GM23338 (cell line): ENCODE results near the gene RAPGEF4. TPM values are rescaled to one million over a fixed set of nuclear protein-coding genes. Genes with fewer than 3 reads are reported as not detected.
A peak's percentile ranks its signal among the peaks of the same experiment; 100 is the strongest.

ENCODE experiments used
- ATAC-seq: fragments of 200-7000 bp; cut with Tn5 transposase; 3 replicates; pipeline ENCODE4 v1.9.1; 2020
- DNase-seq: peaks from one replicate; pipeline ENCODE4 v3.0.0-alpha.2; 2015; ENCODE audit warnings: low spot score
- H2AFZ ChIP-seq: fragments of 200-600 bp; sonication (generic); 2 replicates; pipeline ENCODE4 v1.8.0; 2016; ENCODE audit warnings: antibody characterized with exemption, mild to moderate bottlenecking, moderate library complexity
- H3F3A ChIP-seq: fragments of 200-600 bp; sonication (generic); replicated peaks from 2 replicates; pipeline ENCODE4 v1.8.0; 2017; ENCODE audit warnings: antibody characterized with exemption, mixed run types, low read depth
- H3K27ac ChIP-seq: fragments of 200-600 bp; sonication (generic); 2 replicates; pipeline ENCODE4 v1.6.1; 2016; ENCODE audit warnings: low read depth
- H3K27me3 ChIP-seq: fragments of 200-600 bp; sonication (generic); 2 replicates; pipeline ENCODE4 v1.8.0; 2016; ENCODE audit warnings: mild to moderate bottlenecking, mixed run types, moderate library complexity; ENCODE audit not compliant: insufficient read depth
- H3K36me3 ChIP-seq: fragments of 200-600 bp; sonication (generic); 2 replicates; pipeline ENCODE4 v1.8.0; 2016; ENCODE audit warnings: mild to moderate bottlenecking; ENCODE audit not compliant: insufficient read depth
- H3K4me1 ChIP-seq: fragments of 200-600 bp; sonication (generic); 2 replicates; pipeline ENCODE4 v1.8.0; 2016; ENCODE audit warnings: mild to moderate bottlenecking, moderate library complexity; ENCODE audit not compliant: insufficient read depth
- H3K4me2 ChIP-seq: fragments of 200-600 bp; sonication (generic); 2 replicates; pipeline ENCODE4 v1.7.1; 2017; ENCODE audit warnings: mixed run types
- H3K4me3 ChIP-seq: fragments of 200-600 bp; sonication (generic); 2 replicates; pipeline ENCODE4 v1.6.1; 2016; ENCODE audit warnings: mixed run types
- H3K79me2 ChIP-seq: fragments of 200-600 bp; sonication (generic); replicated peaks from 2 replicates; pipeline ENCODE4 v1.8.0; 2017; ENCODE audit warnings: mild to moderate bottlenecking; ENCODE audit not compliant: insufficient read depth
- H3K9me2 ChIP-seq: fragments of 200-600 bp; sonication (generic); 2 replicates; pipeline ENCODE4 v1.8.0; 2017; ENCODE audit not compliant: insufficient read depth
- H4K20me1 ChIP-seq: fragments of 200-600 bp; sonication (generic); replicated peaks from 2 replicates; pipeline ENCODE4 v1.8.0; 2017; ENCODE audit warnings: mild to moderate bottlenecking; ENCODE audit not compliant: insufficient read depth
- H3K27ac Mint-ChIP-seq: 2 replicates; pipeline ENCODE4 v1.8.0; 2020; ENCODE audit warnings: inconsistent platforms, mild to moderate bottlenecking, moderate library complexity, mixed read lengths
- H3K27me3 Mint-ChIP-seq: 3 replicates; pipeline ENCODE4 v1.8.0; 2022; ENCODE audit warnings: low read depth, mild to moderate bottlenecking, moderate library complexity, mixed read lengths, inconsistent platforms; ENCODE audit not compliant: insufficient read depth, poor library complexity
- H3K36me3 Mint-ChIP-seq: 3 replicates; pipeline ENCODE4 v1.8.0; 2021; ENCODE audit warnings: low read depth, mild to moderate bottlenecking, inconsistent platforms, moderate library complexity, mixed read lengths
- H3K4me1 Mint-ChIP-seq: 3 replicates; pipeline ENCODE4 v1.8.0; 2020; ENCODE audit warnings: mild to moderate bottlenecking, inconsistent platforms, mixed read lengths
- H3K4me3 Mint-ChIP-seq: 3 replicates; pipeline ENCODE4 v1.8.0; 2021; ENCODE audit warnings: moderate library complexity, mild to moderate bottlenecking, inconsistent platforms, mixed read lengths
- H3K9me3 Mint-ChIP-seq: 3 replicates; pipeline ENCODE4 v1.8.0; 2020; ENCODE audit warnings: moderate library complexity, mild to moderate bottlenecking, inconsistent platforms, mixed read lengths
- CREB1 ChIP-seq: fragments of 250-450 bp; sonication (Bioruptor Pico); IDR thresholded peaks from 2 replicates; pipeline ENCODE4 v1.5.0; 2020; ENCODE audit warnings: low read depth, mild to moderate bottlenecking, moderate library complexity
- EZH2 ChIP-seq: fragments of 200-600 bp; sonication (generic); IDR thresholded peaks from one replicate; pipeline ENCODE4 v1.8.0; 2017; ENCODE audit warnings: antibody characterized with exemption, mild to moderate bottlenecking, low read depth; ENCODE audit not compliant: unreplicated experiment
- JUNB ChIP-seq: IDR thresholded peaks from one replicate; pipeline ENCODE4 v1.6.1; 2016; ENCODE audit warnings: antibody characterized with exemption; ENCODE audit not compliant: unreplicated experiment
- NANOG ChIP-seq: IDR thresholded peaks from 2 replicates; pipeline ENCODE4 v1.6.1; 2016; ENCODE audit warnings: antibody characterized with exemption, borderline replicate concordance
- POLR2AphosphoS5 ChIP-seq: IDR thresholded peaks from 2 replicates; pipeline ENCODE4 v1.6.1; 2016; ENCODE audit warnings: antibody characterized with exemption, low read depth
- STAT1 ChIP-seq: IDR thresholded peaks from one replicate; pipeline ENCODE4 v1.6.1; 2016; ENCODE audit warnings: antibody characterized with exemption; ENCODE audit not compliant: unreplicated experiment
- ZNF114 ChIP-seq: fragments of 250-450 bp; sonication (Bioruptor Pico); IDR thresholded peaks from 2 replicates; pipeline ENCODE4 v1.5.0; 2020; ENCODE audit warnings: mild to moderate bottlenecking, moderate library complexity
- ZNF331 ChIP-seq: fragments of 250-450 bp; sonication (Bioruptor Pico); IDR thresholded peaks from 2 replicates; pipeline ENCODE4 v1.5.0; 2020; ENCODE audit warnings: low read depth, mild to moderate bottlenecking, moderate library complexity
- polyA plus RNA-seq: library from polyadenylated mRNA; unstranded; fragments of >200 nt; fragmentation: Nextera tagmentation; extraction: Ambion mirVana; gene quantifications from 2 replicates; pipeline ENCODE4 v1.2.1, GENCODE V29; 2016
- total RNA-seq: library from RNA; depleted of rRNA; stranded (reverse); fragments of >200 nt; shearing (Covaris generic); gene quantifications from 2 replicates; pipeline ENCODE4 v1.2.3, GENCODE V29; 2014
- TF ChIP-seq, protein P1 (sequence below): IDR thresholded peaks from one replicate; pipeline ENCODE4 v1.6.1; 2018; ENCODE audit warnings: antibody characterized with exemption; ENCODE audit not compliant: unreplicated experiment
- TF ChIP-seq, protein P2 (sequence below), 2 experiments: fragments of 200-600 bp in 1 of 2; sonication (generic) in 1 of 2; conservative IDR thresholded peaks; 2 replicates each; pipeline versions ENCODE4 v1.5.1 to v1.6.1; 2016 to 2017; ENCODE audit warnings: antibody characterized with exemption in 2 of 2, low read depth in 2 of 2, mild to moderate bottlenecking in 2 of 2, moderate library complexity in 1 of 2
- TF ChIP-seq, protein P3 (sequence below): IDR thresholded peaks from 2 replicates; pipeline ENCODE4 v1.6.1; 2016; ENCODE audit warnings: antibody characterized with exemption

Gene RAPGEF4
- total and polyA plus RNA-seq, 2 experiments from 2014 or later: 1.7 to 4.7 TPM

DNA sequence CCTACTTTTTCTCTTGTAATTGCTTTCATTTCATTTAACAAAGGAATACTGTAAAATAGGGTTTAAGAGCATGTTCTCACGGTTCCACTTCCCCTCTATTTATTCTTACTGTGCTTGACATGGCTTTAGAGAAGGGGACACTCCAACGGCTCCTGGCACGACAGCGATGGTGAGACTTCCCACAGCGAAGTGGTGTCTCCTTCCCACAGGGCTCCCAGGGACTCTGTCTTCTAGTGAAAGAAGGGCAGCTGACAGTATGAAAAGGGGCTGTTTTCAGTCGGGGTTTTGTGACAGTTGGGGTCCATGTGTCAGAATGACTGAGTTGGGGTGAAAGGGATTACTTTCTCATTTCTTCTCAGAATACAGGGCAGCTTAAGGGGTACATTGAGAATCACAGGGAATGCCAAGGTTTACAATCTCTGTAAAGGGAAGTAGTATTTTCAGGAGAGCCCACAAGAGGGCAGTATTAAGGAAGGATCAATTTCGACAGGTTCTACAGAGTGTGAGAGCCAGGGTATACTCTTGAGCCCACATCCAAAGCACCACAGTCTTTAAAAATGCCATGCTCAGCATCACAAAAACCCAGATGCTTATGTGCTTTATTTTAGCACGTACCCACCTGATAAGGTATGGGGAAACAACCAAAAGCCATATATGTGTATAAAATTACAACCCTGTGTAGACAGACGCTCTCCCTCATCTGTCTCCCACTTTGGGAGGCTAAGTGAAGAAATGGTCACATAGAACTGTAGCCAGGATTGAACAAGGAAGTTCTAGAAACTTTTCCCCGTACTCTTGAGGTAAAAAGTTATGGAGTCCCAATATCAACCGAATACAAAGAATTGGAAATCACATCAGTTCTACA is 31.3 kb upstream of the RAPGEF4 start:
- Histone ChIP-seq H4K20me1 (no peaks in the 10 kb centered on the region), H3K4me3 (no peak overlapping the region), H2AFZ (no peak overlapping the region), H3K9me2 (no peaks in the 10 kb centered on the region), H3K27me3 (no peaks in the 10 kb centered on the region), H3K79me2 (no peaks in the 10 kb centered on the region), H3K36me3 (no peaks in the 10 kb centered on the region; the same call in 1 of the 2 replicates), H3K4me1 (no peaks in the 10 kb centered on the region), H3K4me2 (no peak overlapping the region), H3F3A (no peaks in the 10 kb centered on the region), H3K27ac (no peak overlapping the region)
- H3K27me3 Mint-ChIP-seq: peaks cover 2% of the 10 kb centered on the region
- H3K4me1 Mint-ChIP-seq: no peaks in the 10 kb centered on the region
- DNase-seq (peak; percentile 79), ATAC-seq (peak; percentile 98)
- peaks cover 15% of the 10 kb centered on the region for H3K9me3 Mint-ChIP-seq
- no peak overlapping the region for H3K4me3 Mint-ChIP-seq
- no peak overlapping the region for H3K27ac Mint-ChIP-seq
- H3K36me3 Mint-ChIP-seq: peaks cover 10% of the 10 kb centered on the region; the same call in 2 of the 3 replicates
- TF ChIP-seq, protein P1, sequence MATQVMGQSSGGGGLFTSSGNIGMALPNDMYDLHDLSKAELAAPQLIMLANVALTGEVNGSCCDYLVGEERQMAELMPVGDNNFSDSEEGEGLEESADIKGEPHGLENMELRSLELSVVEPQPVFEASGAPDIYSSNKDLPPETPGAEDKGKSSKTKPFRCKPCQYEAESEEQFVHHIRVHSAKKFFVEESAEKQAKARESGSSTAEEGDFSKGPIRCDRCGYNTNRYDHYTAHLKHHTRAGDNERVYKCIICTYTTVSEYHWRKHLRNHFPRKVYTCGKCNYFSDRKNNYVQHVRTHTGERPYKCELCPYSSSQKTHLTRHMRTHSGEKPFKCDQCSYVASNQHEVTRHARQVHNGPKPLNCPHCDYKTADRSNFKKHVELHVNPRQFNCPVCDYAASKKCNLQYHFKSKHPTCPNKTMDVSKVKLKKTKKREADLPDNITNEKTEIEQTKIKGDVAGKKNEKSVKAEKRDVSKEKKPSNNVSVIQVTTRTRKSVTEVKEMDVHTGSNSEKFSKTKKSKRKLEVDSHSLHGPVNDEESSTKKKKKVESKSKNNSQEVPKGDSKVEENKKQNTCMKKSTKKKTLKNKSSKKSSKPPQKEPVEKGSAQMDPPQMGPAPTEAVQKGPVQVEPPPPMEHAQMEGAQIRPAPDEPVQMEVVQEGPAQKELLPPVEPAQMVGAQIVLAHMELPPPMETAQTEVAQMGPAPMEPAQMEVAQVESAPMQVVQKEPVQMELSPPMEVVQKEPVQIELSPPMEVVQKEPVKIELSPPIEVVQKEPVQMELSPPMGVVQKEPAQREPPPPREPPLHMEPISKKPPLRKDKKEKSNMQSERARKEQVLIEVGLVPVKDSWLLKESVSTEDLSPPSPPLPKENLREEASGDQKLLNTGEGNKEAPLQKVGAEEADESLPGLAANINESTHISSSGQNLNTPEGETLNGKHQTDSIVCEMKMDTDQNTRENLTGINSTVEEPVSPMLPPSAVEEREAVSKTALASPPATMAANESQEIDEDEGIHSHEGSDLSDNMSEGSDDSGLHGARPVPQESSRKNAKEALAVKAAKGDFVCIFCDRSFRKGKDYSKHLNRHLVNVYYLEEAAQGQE: no peak
- TF ChIP-seq, protein P2, sequence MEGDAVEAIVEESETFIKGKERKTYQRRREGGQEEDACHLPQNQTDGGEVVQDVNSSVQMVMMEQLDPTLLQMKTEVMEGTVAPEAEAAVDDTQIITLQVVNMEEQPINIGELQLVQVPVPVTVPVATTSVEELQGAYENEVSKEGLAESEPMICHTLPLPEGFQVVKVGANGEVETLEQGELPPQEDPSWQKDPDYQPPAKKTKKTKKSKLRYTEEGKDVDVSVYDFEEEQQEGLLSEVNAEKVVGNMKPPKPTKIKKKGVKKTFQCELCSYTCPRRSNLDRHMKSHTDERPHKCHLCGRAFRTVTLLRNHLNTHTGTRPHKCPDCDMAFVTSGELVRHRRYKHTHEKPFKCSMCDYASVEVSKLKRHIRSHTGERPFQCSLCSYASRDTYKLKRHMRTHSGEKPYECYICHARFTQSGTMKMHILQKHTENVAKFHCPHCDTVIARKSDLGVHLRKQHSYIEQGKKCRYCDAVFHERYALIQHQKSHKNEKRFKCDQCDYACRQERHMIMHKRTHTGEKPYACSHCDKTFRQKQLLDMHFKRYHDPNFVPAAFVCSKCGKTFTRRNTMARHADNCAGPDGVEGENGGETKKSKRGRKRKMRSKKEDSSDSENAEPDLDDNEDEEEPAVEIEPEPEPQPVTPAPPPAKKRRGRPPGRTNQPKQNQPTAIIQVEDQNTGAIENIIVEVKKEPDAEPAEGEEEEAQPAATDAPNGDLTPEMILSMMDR (conservative IDR thresholded peaks at IDR 0.05; ENCODE audit: low read depth in 2 of 2): peak; percentile 61 to 72
- TF ChIP-seq ZNF331 (no peak), EZH2 (no peak)

DNA sequence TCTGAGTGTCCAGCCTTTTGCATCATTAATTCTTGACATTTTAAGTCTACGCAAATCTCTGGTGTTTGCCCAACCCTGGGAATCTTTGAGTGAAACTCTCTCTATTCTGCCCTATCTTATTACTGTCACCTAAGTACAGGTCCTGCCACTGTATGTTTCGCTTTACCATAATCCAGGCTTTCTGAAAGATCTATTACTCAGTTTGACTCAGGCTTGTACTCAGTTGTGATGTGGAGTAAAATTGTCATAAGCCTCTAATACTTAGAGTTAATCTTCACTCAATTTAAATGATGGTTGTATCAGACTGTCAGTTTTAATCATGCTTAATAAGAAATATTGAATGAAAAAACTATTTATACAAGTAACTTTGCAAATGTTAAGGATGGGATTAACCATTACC is 30.3 kb upstream of the RAPGEF4 start:
- ATAC-seq: no peak
- Histone ChIP-seq H3K4me3 (no peak overlapping the region), H3K4me2 (no peak overlapping the region), H4K20me1 (no peaks in the 10 kb centered on the region), H3K36me3 (no peaks in the 10 kb centered on the region; the same call in 1 of the 2 replicates), H3K4me1 (no peaks in the 10 kb centered on the region), H3K79me2 (no peaks in the 10 kb centered on the region), H3K27me3 (no peaks in the 10 kb centered on the region), H3K9me2 (no peaks in the 10 kb centered on the region), H2AFZ (no peak overlapping the region), H3F3A (no peaks in the 10 kb centered on the region), H3K27ac (no peak overlapping the region)
- DNase-seq: no peak
- Mint-ChIP-seq H3K27ac (no peak overlapping the region), H3K9me3 (peaks cover 10% of the 10 kb centered on the region), H3K27me3 (peaks cover 2% of the 10 kb centered on the region), H3K4me1 (no peaks in the 10 kb centered on the region), H3K36me3 (peaks cover 8% of the 10 kb centered on the region; the same call in 1 of the 3 replicates), H3K4me3 (no peak overlapping the region)
- no peak for TF ChIP-seq ZNF331
- no peak for TF ChIP-seq NANOG
- TF ChIP-seq STAT1: no peak
- no peak for TF ChIP-seq CREB1 (CRISPR knock-in tag)
- TF ChIP-seq POLR2AphosphoS5: no peak
- TF ChIP-seq, protein P3, sequence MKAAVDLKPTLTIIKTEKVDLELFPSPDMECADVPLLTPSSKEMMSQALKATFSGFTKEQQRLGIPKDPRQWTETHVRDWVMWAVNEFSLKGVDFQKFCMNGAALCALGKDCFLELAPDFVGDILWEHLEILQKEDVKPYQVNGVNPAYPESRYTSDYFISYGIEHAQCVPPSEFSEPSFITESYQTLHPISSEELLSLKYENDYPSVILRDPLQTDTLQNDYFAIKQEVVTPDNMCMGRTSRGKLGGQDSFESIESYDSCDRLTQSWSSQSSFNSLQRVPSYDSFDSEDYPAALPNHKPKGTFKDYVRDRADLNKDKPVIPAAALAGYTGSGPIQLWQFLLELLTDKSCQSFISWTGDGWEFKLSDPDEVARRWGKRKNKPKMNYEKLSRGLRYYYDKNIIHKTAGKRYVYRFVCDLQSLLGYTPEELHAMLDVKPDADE: no peak
- TF ChIP-seq JUNB: no peak
- no peak for TF ChIP-seq ZNF114
- no peak for TF ChIP-seq EZH2
- TF ChIP-seq, protein P2 (conservative IDR thresholded peaks at IDR 0.05; ENCODE audit: low read depth in 2 of 2): no peak
